Pulmonary artery endothelial cell (primary cell): ENCODE data around the gene MAGI2. TPM values are rescaled to one million over a fixed set of nuclear protein-coding genes. Genes with fewer than 3 reads are reported as not detected.

Experiments used
- DNase-seq: peaks from one replicate; pipeline ENCODE4 v3.0.0-alpha.2; 2011; ENCODE audit warnings: low read depth, low spot score
- total RNA-seq: library from RNA; depleted of rRNA; stranded (reverse); fragments of >200 nt; gene quantifications from 2 replicates; pipeline ENCODE4 v1.2.3, GENCODE V29; 2014

Gene MAGI2
- total RNA-seq, 1 donor from 2014 or later, result 1.3 TPM

- DNase-seq, result no peak
These were observed 1261.9 kb downstream of the MAGI2 start for GRCh38 chr7:78191475-78192079.

- no peak for DNase-seq
These were observed 1263.7 kb downstream of the MAGI2 start for GRCh38 chr7:78189762-78190161.

GRCh38 chr7:78185149-78185745 is 1268.2 kb downstream of the MAGI2 start:
- no peak for DNase-seq

GRCh38 chr7:78184299-78184698 is 1269.2 kb downstream of the MAGI2 start:
- no peak for DNase-seq

GRCh38 chr7:78179827-78180477 is 1273.5 kb downstream of the MAGI2 start:
- DNase-seq, result no peak

GRCh38 chr7:78179211-78179610 is 1274.3 kb downstream of the MAGI2 start:
- no peak for DNase-seq

GRCh38 chr7:78178319-78178718 is 1275.1 kb downstream of the MAGI2 start:
- no peak for DNase-seq

GRCh38 chr7:78176171-78176570 is 1277.3 kb downstream of the MAGI2 start:
- DNase-seq, result no peak

- DNase-seq, result no peak
These were observed 1278.0 kb downstream of the MAGI2 start for GRCh38 chr7:78175330-78176100.

- DNase-seq, result no peak
These were observed 1279.8 kb downstream of the MAGI2 start for GRCh38 chr7:78173666-78174065.

GRCh38 chr7:78172933-78173591 is 1280.4 kb downstream of the MAGI2 start:
- no peak for DNase-seq

- DNase-seq, result no peak
These were observed 1281.2 kb downstream of the MAGI2 start for GRCh38 chr7:78172267-78172757.

GRCh38 chr7:78171398-78171797 is 1282.1 kb downstream of the MAGI2 start:
- DNase-seq, result no peak

GRCh38 chr7:78170815-78171214 is 1282.7 kb downstream of the MAGI2 start:
- no peak for DNase-seq

GRCh38 chr7:78169992-78170391 is 1283.5 kb downstream of the MAGI2 start:
- no peak for DNase-seq

- no peak for DNase-seq
These were observed 1284.6 kb downstream of the MAGI2 start for GRCh38 chr7:78168865-78169264.

GRCh38 chr7:78167860-78168259 is 1285.6 kb downstream of the MAGI2 start:
- no peak for DNase-seq

GRCh38 chr7:78165854-78166253 is 1287.6 kb downstream of the MAGI2 start:
- DNase-seq, result no peak

GRCh38 chr7:78165454-78165853 is 1288.0 kb downstream of the MAGI2 start:
- DNase-seq, result no peak

GRCh38 chr7:78164459-78164858 is 1289.0 kb downstream of the MAGI2 start:
- no peak for DNase-seq

GRCh38 chr7:78161781-78162180 is 1291.7 kb downstream of the MAGI2 start:
- DNase-seq, result no peak
